ENCODE results near the gene TOP3B. TPM values are rescaled to one million over a fixed set of nuclear protein-coding genes. Genes with fewer than 3 reads are reported as not detected.

Gene TOP3B
- total and polyA plus RNA-seq, 9 of the 15 experiments (the other 6 are each of a cell fraction or from before 2014, with no cell fraction given), result 3.0 to 188 (median 112) TPM

DNA sequence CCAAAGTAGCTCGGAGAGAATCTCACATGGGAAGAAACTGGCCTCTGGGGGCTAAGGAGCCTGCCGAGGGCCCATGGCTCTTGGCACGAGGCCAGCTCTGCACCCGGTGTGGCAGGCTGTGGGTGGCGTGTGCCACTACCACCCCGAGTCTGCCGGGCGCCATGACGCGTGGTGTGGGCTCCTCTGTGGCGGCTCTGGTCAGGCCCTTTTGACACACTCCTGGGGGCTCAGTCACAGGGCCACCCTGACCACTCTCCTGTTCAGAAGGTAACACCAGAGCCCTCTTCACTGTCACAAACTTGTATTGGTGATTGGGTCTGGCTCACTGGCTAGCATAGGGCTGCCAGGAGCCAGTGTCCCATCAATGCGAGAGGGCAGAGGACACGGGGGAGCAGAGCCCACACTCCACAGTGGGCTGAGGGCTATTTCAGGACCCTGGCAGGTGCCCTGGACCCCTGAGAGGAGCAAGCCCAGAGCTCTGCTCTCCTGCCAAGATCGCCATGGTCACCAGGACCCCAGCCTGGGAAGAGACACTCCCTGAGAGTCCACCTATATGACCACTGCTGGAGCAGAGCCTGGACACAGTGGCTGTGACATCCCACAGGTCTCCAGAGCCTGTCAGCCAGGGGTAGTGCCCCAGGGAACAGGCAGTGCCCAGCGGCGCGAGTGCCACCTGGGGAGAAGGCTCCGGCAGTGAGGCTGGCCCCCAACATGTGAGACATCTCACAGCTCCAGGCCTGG, 21.3 kb downstream of the TOP3B start (continued):
- TF ChIP-seq KLF13 (tag; IDR thresholded peaks at IDR 0.05; ENCODE audit: borderline replicate concordance, low read depth), result no peak
- peak; percentile 87; the same call in 1 of the 2 replicates for TF ChIP-seq ZNF282 (CRISPR knock-in tag; IDR thresholded peaks at IDR 0.05)
- no peak for TF ChIP-seq KAT7 (CRISPR knock-in tag; IDR thresholded peaks at IDR 0.05; ENCODE audit: borderline replicate concordance)
- no peak for TF ChIP-seq SIN3B (IDR thresholded peaks at IDR 0.05; ENCODE audit: low read depth)
- TF ChIP-seq RBFOX2 (IDR thresholded peaks at IDR 0.05; ENCODE audit: low read depth, low read length), result peak; percentile 59; the same call in 1 of the 2 replicates
- peak; percentile 54 for TF ChIP-seq POLR2A (conservative IDR thresholded peaks at IDR 0.05)
- no peak for TF ChIP-seq BCOR (IDR thresholded peaks at IDR 0.05)
- no peak for TF ChIP-seq ZKSCAN1 (IDR thresholded peaks at IDR 0.05; ENCODE audit: low read depth, low read length)
- TF ChIP-seq, protein P1, sequence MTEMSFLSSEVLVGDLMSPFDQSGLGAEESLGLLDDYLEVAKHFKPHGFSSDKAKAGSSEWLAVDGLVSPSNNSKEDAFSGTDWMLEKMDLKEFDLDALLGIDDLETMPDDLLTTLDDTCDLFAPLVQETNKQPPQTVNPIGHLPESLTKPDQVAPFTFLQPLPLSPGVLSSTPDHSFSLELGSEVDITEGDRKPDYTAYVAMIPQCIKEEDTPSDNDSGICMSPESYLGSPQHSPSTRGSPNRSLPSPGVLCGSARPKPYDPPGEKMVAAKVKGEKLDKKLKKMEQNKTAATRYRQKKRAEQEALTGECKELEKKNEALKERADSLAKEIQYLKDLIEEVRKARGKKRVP (CRISPR knock-in tag; IDR thresholded peaks at IDR 0.05), result no peak
- TF ChIP-seq WHSC1 (IDR thresholded peaks at IDR 0.05; ENCODE audit: low read length), result peak; percentile 78
- 0 out of 2 replicates have a peak, but pooled peaks have one; percentile 50 for TF ChIP-seq MTA3 (IDR thresholded peaks at IDR 0.05; ENCODE audit: borderline replicate concordance)
- TF ChIP-seq, protein P2, sequence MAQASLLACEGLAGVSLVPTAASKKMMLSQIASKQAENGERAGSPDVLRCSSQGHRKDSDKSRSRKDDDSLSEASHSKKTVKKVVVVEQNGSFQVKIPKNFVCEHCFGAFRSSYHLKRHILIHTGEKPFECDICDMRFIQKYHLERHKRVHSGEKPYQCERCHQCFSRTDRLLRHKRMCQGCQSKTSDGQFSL (CRISPR knock-in tag; IDR thresholded peaks at IDR 0.05), result peak; percentile 73; the same call in 1 of the 2 replicates
- TF ChIP-seq, protein P2 (tag; IDR thresholded peaks at IDR 0.05), result no peak
- TF ChIP-seq ZNF583 (CRISPR knock-in tag; IDR thresholded peaks at IDR 0.05), result no peak
- no peak for TF ChIP-seq ETV1 (tag; conservative IDR thresholded peaks at IDR 0.05; ENCODE audit: low read depth)
- TF ChIP-seq ZBED1 (IDR thresholded peaks at IDR 0.05), result 0 out of 2 replicates have a peak, but pooled peaks have one; percentile 4
- TF ChIP-seq SUPT5H (IDR thresholded peaks at IDR 0.05), result peak; percentile 66
- TF ChIP-seq ZNF263 (CRISPR knock-in tag; IDR thresholded peaks at IDR 0.05; ENCODE audit: borderline replicate concordance), result peak; percentile 47; the same call in 1 of the 2 replicates
- peak; percentile 88; the same call in 1 of the 2 replicates for TF ChIP-seq ZNF124 (CRISPR knock-in tag; IDR thresholded peaks at IDR 0.05)
- TF ChIP-seq, protein P3, sequence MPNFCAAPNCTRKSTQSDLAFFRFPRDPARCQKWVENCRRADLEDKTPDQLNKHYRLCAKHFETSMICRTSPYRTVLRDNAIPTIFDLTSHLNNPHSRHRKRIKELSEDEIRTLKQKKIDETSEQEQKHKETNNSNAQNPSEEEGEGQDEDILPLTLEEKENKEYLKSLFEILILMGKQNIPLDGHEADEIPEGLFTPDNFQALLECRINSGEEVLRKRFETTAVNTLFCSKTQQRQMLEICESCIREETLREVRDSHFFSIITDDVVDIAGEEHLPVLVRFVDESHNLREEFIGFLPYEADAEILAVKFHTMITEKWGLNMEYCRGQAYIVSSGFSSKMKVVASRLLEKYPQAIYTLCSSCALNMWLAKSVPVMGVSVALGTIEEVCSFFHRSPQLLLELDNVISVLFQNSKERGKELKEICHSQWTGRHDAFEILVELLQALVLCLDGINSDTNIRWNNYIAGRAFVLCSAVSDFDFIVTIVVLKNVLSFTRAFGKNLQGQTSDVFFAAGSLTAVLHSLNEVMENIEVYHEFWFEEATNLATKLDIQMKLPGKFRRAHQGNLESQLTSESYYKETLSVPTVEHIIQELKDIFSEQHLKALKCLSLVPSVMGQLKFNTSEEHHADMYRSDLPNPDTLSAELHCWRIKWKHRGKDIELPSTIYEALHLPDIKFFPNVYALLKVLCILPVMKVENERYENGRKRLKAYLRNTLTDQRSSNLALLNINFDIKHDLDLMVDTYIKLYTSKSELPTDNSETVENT (CRISPR knock-in tag; IDR thresholded peaks at IDR 0.05), result peak; percentile 37; the same call in 1 of the 2 replicates
- peak in 1 of 2 experiments; percentile 20; a peak in 1 of 4 replicates for TF ChIP-seq SIX5 (IDR thresholded peaks at IDR 0.05; ENCODE audit: borderline replicate concordance in 1 of 2, insufficient read depth in 1 of 2, low read depth in 1 of 2, low read length in 2 of 2)
- no peak for TF ChIP-seq POU5F1 (IDR thresholded peaks at IDR 0.05; ENCODE audit: borderline replicate concordance, low read depth, low read length, partially characterized antibody)
- no peak for TF ChIP-seq ZFP1 (CRISPR knock-in tag; IDR thresholded peaks at IDR 0.05)
- TF ChIP-seq MAZ (CRISPR knock-in tag; conservative IDR thresholded peaks at IDR 0.05 in 1 of 2, IDR thresholded peaks at IDR 0.05 in 1 of 2), result no peak; a peak in 1 of 4 replicates
